Measurements from ENCODE around the gene OR10G6. TPM values are rescaled to one million over a fixed set of nuclear protein-coding genes. Genes with fewer than 3 reads are reported as not detected.

OR10G6 gene, protein sequence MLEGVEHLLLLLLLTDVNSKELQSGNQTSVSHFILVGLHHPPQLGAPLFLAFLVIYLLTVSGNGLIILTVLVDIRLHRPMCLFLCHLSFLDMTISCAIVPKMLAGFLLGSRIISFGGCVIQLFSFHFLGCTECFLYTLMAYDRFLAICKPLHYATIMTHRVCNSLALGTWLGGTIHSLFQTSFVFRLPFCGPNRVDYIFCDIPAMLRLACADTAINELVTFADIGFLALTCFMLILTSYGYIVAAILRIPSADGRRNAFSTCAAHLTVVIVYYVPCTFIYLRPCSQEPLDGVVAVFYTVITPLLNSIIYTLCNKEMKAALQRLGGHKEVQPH
- not detected in 2 replicates for total RNA-seq

GRCh38 chr11:123995119-123995518, at the start of gene OR10G6:
Gene OR10G6 (minus strand): TSS chr11:123995161. CDS start chr11:123995161, 0 bp downstream.
- Histone ChIP-seq H2AFZ (ENCODE audit: low read length) (no peak within 1 kb of the TSS), H3K9me3 (ENCODE audit: low read depth, low read length) (no peaks in the 10 kb centered on the region), H3K4me3 (ENCODE audit: insufficient read depth, low read length) (no peak within 1 kb of the TSS), H3K27me3 (ENCODE audit: insufficient read depth, low read length) (no peaks in the 10 kb centered on the region), H4K20me1 (ENCODE audit: insufficient read depth, low read length) (no peaks in the 10 kb centered on the region), H3K36me3 (ENCODE audit: insufficient read depth, low read length) (no peaks in the 10 kb centered on the region), H3K27ac (ENCODE audit: low read depth, low read length) (no peak within 1 kb of the TSS), H3K4me1 (ENCODE audit: insufficient read depth, low read length) (no peaks in the 10 kb centered on the region), H3K4me2 (ENCODE audit: insufficient read depth, low read length) (no peak within 1 kb of the TSS), H3K79me2 (ENCODE audit: insufficient read depth, low read length) (no peaks in the 10 kb centered on the region)
- DNase-seq (ENCODE audit: insufficient read length, low spot score, missing footprints): no peak
- no peak for TF ChIP-seq CTCF (IDR thresholded peaks at IDR 0.05; ENCODE audit: extremely low read depth, low read depth, low read length)

DNA sequence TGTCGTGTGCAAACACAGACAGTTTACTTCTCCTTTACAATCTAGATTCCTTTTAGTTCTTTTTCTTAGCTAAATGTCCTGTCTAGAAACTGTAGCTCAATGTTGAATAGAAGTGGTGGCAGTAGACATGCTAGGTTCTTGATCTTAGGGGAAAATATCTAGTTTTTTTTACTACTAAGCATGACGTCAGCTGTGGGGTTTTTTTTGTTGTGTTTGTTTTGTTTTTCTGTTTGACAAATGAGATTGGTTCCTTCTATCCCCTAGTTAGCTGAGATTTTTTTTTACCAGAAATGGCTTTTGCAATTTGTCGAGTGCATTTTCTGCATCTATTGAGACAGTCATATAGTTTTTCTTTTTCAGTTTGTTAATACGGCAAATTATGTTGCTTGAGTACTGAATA, 48.5 kb upstream of the OR10G6 start:
- Histone ChIP-seq H3K79me2 (ENCODE audit: insufficient read depth, low read length) (no peaks in the 10 kb centered on the region), H2AFZ (ENCODE audit: low read length) (no peak overlapping the region), H3K27me3 (ENCODE audit: insufficient read depth, low read length) (no peaks in the 10 kb centered on the region), H4K20me1 (ENCODE audit: insufficient read depth, low read length) (no peaks in the 10 kb centered on the region), H3K4me2 (ENCODE audit: insufficient read depth, low read length) (no peak overlapping the region), H3K4me1 (ENCODE audit: insufficient read depth, low read length) (no peaks in the 10 kb centered on the region), H3K36me3 (ENCODE audit: insufficient read depth, low read length) (no peaks in the 10 kb centered on the region), H3K9me3 (ENCODE audit: low read depth, low read length) (no peaks in the 10 kb centered on the region), H3K27ac (ENCODE audit: low read depth, low read length) (no peak overlapping the region), H3K4me3 (ENCODE audit: insufficient read depth, low read length) (no peak overlapping the region)
- no peak for TF ChIP-seq CTCF (IDR thresholded peaks at IDR 0.05; ENCODE audit: extremely low read depth, low read depth, low read length)
- no peak for DNase-seq (ENCODE audit: insufficient read length, low spot score, missing footprints)

DNA sequence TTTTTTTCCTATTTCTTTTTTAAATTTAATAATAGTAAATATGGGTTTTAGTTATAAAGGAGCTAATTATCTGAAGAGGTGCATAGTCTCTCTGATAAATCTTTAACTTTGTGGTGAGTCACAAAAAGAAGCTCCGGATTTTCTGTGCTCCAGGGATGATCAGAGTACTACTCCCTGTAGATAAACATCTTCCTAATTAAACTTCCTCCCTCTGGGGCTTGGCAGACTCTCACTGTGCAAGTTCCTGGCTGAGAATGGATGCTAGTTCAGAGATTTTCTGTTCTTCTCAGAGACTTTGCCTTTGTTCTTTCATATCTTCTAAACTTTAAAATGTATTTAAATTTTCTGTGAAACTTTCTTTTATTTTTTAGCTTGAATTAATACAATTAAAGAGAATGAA, 46.3 kb upstream of the OR10G6 start, which contains the start of gene OR10G7:
OR10G7 (minus strand) TSS at position 72 of the 400 bp plus-strand sequence. CDS start 2,324 bp downstream, outside the sequence.
- Histone ChIP-seq H3K79me2 (ENCODE audit: insufficient read depth, low read length) (no peaks in the 10 kb centered on the region), H3K9me3 (ENCODE audit: low read depth, low read length) (no peaks in the 10 kb centered on the region), H3K4me2 (ENCODE audit: insufficient read depth, low read length) (no peak within 1 kb of the TSS), H4K20me1 (ENCODE audit: insufficient read depth, low read length) (no peaks in the 10 kb centered on the region), H3K36me3 (ENCODE audit: insufficient read depth, low read length) (no peaks in the 10 kb centered on the region), H2AFZ (ENCODE audit: low read length) (no peak within 1 kb of the TSS), H3K4me1 (ENCODE audit: insufficient read depth, low read length) (no peaks in the 10 kb centered on the region), H3K4me3 (ENCODE audit: insufficient read depth, low read length) (no peak within 1 kb of the TSS), H3K27ac (ENCODE audit: low read depth, low read length) (no peak within 1 kb of the TSS), H3K27me3 (ENCODE audit: insufficient read depth, low read length) (no peaks in the 10 kb centered on the region)
- no peak for TF ChIP-seq CTCF (IDR thresholded peaks at IDR 0.05; ENCODE audit: extremely low read depth, low read depth, low read length)
- no peak for DNase-seq (ENCODE audit: insufficient read length, low spot score, missing footprints)

GRCh38 chr11:124039557-124039956, 44.6 kb upstream of the OR10G6 start:
- Histone ChIP-seq H3K4me1 (ENCODE audit: insufficient read depth, low read length) (no peaks in the 10 kb centered on the region), H3K79me2 (ENCODE audit: insufficient read depth, low read length) (no peaks in the 10 kb centered on the region), H4K20me1 (ENCODE audit: insufficient read depth, low read length) (no peaks in the 10 kb centered on the region), H2AFZ (ENCODE audit: low read length) (no peak overlapping the region), H3K27me3 (ENCODE audit: insufficient read depth, low read length) (no peaks in the 10 kb centered on the region), H3K36me3 (ENCODE audit: insufficient read depth, low read length) (no peaks in the 10 kb centered on the region), H3K9me3 (ENCODE audit: low read depth, low read length) (no peaks in the 10 kb centered on the region), H3K4me3 (ENCODE audit: insufficient read depth, low read length) (no peak overlapping the region), H3K4me2 (ENCODE audit: insufficient read depth, low read length) (no peak overlapping the region), H3K27ac (ENCODE audit: low read depth, low read length) (no peak overlapping the region)
- no peak for TF ChIP-seq CTCF (IDR thresholded peaks at IDR 0.05; ENCODE audit: extremely low read depth, low read depth, low read length)
- no peak for DNase-seq (ENCODE audit: insufficient read length, low spot score, missing footprints)
